ENCODE data around the gene HOXB9. TPM values are rescaled to one million over a fixed set of nuclear protein-coding genes. Genes with fewer than 3 reads are reported as not detected.

Gene HOXB9
- total RNA-seq (2022; extraction: Qiagen RNA extraction): 7.5 to 8.7 TPM (median 7.8 TPM) in 5 replicates

GRCh38 chr17:48626245-48627117 lies at the start of gene HOXB9:
TSS of gene HOXB9 (minus strand) at chr17:48626358. CDS start at chr17:48626269, 89 bp downstream.

GRCh38 chr17:48615047-48615962 lies 10.9 kb downstream of the HOXB9 start, which contains the start of gene HOXB8:
TSS of gene HOXB8 (minus strand) at chr17:48615292. CDS start at chr17:48614704, 588 bp downstream.

GRCh38 chr17:48610282-48611211 lies 15.6 kb downstream of the HOXB9 start, which contains the start of gene HOXB7:
TSS of gene HOXB7 (minus strand) at chr17:48611017. CDS start at chr17:48610918, 99 bp downstream.

GRCh38 chr17:48604770-48605329 lies 21.3 kb downstream of the HOXB9 start, which contains the start of gene HOXB6:
TSS of gene HOXB6 (minus strand) at chr17:48604986. CDS start at chr17:48598150, 6,836 bp downstream.

GRCh38 chr17:48593126-48593829 lies 32.9 kb downstream of the HOXB9 start, which contains the start of gene HOXB5:
TSS of gene HOXB5 (minus strand) at chr17:48593779. CDS start at chr17:48593682, 97 bp downstream.

GRCh38 chr17:48589831-48590606 lies 36.1 kb downstream of the HOXB9 start, which contains the start of gene HOXB3:
TSS of gene HOXB3 (minus strand) at chr17:48590241. CDS start at chr17:48552474, 37,767 bp downstream.

GRCh38 chr17:48577946-48578615 lies 48.1 kb downstream of the HOXB9 start, which contains the start of gene HOXB4:
TSS of gene HOXB4 (minus strand) at chr17:48578350. CDS start at chr17:48578319, 31 bp downstream.

Other genes with a start within 250 kb of the HOXB9 start
- gene SKAP1, start 196.1 kb downstream of the HOXB9 start, total RNA-seq (2022; extraction: Qiagen RNA extraction): 0.18 to 0.42 TPM (median 0.37 TPM) in 3 of 5 replicates, not detected in the others
- not detected in 5 replicates for gene HOXB1, start 95.3 kb downstream of the HOXB9 start, total RNA-seq (2022; extraction: Qiagen RNA extraction)
- 0.51 to 0.76 TPM (median 0.55 TPM) in 5 replicates for gene HOXB2, start 81.2 kb downstream of the HOXB9 start, total RNA-seq (2022; extraction: Qiagen RNA extraction)
- 0.03 to 0.20 TPM (median 0.13 TPM) in 5 replicates for gene HOXB4, start 48.0 kb downstream of the HOXB9 start, total RNA-seq (2022; extraction: Qiagen RNA extraction)
- gene HOXB3, start 36.1 kb downstream of the HOXB9 start, total RNA-seq (2022; extraction: Qiagen RNA extraction): 4.6 to 6.8 TPM (median 5.7 TPM) in 5 replicates
- gene HOXB5, start 32.6 kb downstream of the HOXB9 start, total RNA-seq (2022; extraction: Qiagen RNA extraction): 1.5 to 2.9 TPM (median 2.6 TPM) in 5 replicates
- 4.2 to 6.5 TPM (median 6.2 TPM) in 5 replicates for gene HOXB6, start 21.4 kb downstream of the HOXB9 start, total RNA-seq (2022; extraction: Qiagen RNA extraction)
- 32.6 to 36.9 TPM (median 33.6 TPM) in 5 replicates for gene HOXB7, start 15.3 kb downstream of the HOXB9 start, total RNA-seq (2022; extraction: Qiagen RNA extraction)
- 6.4 to 9.9 TPM (median 9.2 TPM) in 5 replicates for gene HOXB8, start 11.1 kb downstream of the HOXB9 start, total RNA-seq (2022; extraction: Qiagen RNA extraction)
- not detected in 5 replicates for gene PRAC1, start 96.2 kb upstream of the HOXB9 start, total RNA-seq (2022; extraction: Qiagen RNA extraction)
- gene PRAC2, start 96.8 kb upstream of the HOXB9 start, total RNA-seq (2022; extraction: Qiagen RNA extraction): not detected in 5 replicates
- 2.1 to 2.6 TPM (median 2.4 TPM) in 5 replicates for gene HOXB13, start 102.4 kb upstream of the HOXB9 start, total RNA-seq (2022; extraction: Qiagen RNA extraction)
- 0.34 to 0.88 TPM (median 0.49 TPM) in 5 replicates for gene TTLL6, start 190.9 kb upstream of the HOXB9 start, total RNA-seq (2022; extraction: Qiagen RNA extraction)
- 61.0 to 89.2 TPM (median 70.8 TPM) in 5 replicates for gene CALCOCO2, start 204.7 kb upstream of the HOXB9 start, total RNA-seq (2022; extraction: Qiagen RNA extraction)